Measurements from ENCODE around the gene TOP1.

- TF ChIP-seq EP300 (IDR thresholded peaks at IDR 0.05) = no peak
- TF ChIP-seq NPAS2 (CRISPR knock-in tag; IDR thresholded peaks at IDR 0.05; ENCODE audit: borderline replicate concordance) = no peak
- TF ChIP-seq MAX (IDR thresholded peaks at IDR 0.05) = peak; percentile 40; the same call in 1 of the 2 replicates
- TF ChIP-seq NR3C1 (IDR thresholded peaks at IDR 0.05) = no peak
- TF ChIP-seq E2F6 (IDR thresholded peaks at IDR 0.05; ENCODE audit: borderline replicate concordance, low read depth) = no peak
Observed at GRCh38 chr20:41137614-41138474, 109.2 kb downstream of the TOP1 start.

All from A549 (cell line).